ENCODE data around the gene PPP2R5C. TPM values are rescaled to one million over a fixed set of nuclear protein-coding genes. Genes with fewer than 3 reads are reported as not detected.
A peak's percentile ranks its signal among the peaks of the same experiment; 100 is the strongest.

Gene PPP2R5C
- total RNA-seq, 1 experiment from 2014 or later = 89.9 TPM

GRCh38 chr14:101947577-101947903 lies 186.0 kb downstream of the PPP2R5C start:
- CTCF ChIA-PET = interaction anchor here (1.8 kb wide), 1 partner anchor 14 kb away, joined by 13 read pairs; no protein-coding TSS in a partner anchor
- ATAC-seq = no peak
- Mint-ChIP-seq H3K9me3 (no peaks in the 10 kb centered on the region), H3K4me1 (peaks cover 24% of the 10 kb centered on the region), H3K27me3 (ENCODE audit: low read depth) (peaks cover 55% of the 10 kb centered on the region), H3K36me3 (no peaks in the 10 kb centered on the region), H3K27ac (peak overlapping the region; percentile 98), H3K4me3 (peak overlapping the region; percentile 96)
- no peak for DNase-seq (ENCODE audit: low spot score)
- POLR2A ChIA-PET = no interaction called here
- peak; percentile 17; the same call in 1 of the 2 replicates for TF ChIP-seq ARID4B (CRISPR knock-in tag; IDR thresholded peaks at IDR 0.05; ENCODE audit: borderline replicate concordance)
- TF ChIP-seq, protein P1, sequence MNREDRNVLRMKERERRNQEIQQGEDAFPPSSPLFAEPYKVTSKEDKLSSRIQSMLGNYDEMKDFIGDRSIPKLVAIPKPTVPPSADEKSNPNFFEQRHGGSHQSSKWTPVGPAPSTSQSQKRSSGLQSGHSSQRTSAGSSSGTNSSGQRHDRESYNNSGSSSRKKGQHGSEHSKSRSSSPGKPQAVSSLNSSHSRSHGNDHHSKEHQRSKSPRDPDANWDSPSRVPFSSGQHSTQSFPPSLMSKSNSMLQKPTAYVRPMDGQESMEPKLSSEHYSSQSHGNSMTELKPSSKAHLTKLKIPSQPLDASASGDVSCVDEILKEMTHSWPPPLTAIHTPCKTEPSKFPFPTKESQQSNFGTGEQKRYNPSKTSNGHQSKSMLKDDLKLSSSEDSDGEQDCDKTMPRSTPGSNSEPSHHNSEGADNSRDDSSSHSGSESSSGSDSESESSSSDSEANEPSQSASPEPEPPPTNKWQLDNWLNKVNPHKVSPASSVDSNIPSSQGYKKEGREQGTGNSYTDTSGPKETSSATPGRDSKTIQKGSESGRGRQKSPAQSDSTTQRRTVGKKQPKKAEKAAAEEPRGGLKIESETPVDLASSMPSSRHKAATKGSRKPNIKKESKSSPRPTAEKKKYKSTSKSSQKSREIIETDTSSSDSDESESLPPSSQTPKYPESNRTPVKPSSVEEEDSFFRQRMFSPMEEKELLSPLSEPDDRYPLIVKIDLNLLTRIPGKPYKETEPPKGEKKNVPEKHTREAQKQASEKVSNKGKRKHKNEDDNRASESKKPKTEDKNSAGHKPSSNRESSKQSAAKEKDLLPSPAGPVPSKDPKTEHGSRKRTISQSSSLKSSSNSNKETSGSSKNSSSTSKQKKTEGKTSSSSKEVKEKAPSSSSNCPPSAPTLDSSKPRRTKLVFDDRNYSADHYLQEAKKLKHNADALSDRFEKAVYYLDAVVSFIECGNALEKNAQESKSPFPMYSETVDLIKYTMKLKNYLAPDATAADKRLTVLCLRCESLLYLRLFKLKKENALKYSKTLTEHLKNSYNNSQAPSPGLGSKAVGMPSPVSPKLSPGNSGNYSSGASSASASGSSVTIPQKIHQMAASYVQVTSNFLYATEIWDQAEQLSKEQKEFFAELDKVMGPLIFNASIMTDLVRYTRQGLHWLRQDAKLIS (CRISPR knock-in tag; IDR thresholded peaks at IDR 0.05; ENCODE audit: borderline replicate concordance) = no peak

DNA sequence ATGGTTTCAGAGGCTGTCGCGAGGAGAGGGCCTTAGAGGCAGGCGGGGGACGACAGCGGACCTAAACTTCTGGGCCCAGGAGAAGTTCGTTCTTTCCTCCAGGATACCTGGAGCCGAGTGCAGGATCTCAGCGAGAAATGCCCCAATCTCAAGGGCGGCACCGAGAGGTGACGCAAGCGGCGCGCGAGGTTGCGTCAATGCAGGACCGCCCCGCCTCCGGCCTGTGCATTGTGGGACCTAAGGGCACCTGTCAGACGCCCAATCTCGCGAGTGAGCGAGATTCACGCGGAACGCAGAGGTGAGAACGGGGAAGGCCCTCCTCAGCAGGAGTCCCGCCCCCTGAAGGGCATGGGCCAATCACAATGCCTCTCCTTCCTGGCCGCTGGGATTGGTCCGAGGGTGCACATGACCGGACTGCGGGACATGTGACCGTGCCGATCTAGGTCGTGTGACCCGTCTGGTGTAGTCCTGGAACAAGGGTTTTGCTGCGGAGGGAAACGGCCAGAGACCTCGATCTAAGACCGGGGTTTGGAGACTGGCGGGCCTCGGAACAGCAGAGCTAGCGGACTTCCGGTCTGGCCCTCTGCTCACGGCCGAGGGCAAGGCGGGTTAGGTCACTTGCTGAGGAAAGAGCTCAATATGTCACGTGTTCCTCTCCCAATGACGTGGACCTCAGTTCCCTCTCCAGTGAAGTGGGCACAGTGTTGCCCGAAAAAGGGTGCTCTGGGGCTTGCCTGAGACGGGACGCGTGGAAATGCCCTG lies 186.6 kb downstream of the PPP2R5C start:
- ATAC-seq (peak; percentile 96), DNase-seq (ENCODE audit: low spot score) (peak; percentile 100)
- H3K9me3 Mint-ChIP-seq = no peaks in the 10 kb centered on the region
- H3K4me1 Mint-ChIP-seq = peaks cover 24% of the 10 kb centered on the region
- H3K27ac Mint-ChIP-seq = peak overlapping the region; percentile 99
- peaks cover 50% of the 10 kb centered on the region for H3K27me3 Mint-ChIP-seq (ENCODE audit: low read depth)
- H3K4me3 Mint-ChIP-seq = peak overlapping the region; percentile 96
- CTCF ChIA-PET = interaction anchor here (0.5 to 2.1 kb wide), 8 partner anchors 14 to 241 kb away, joined by 3 to 13 read pairs (median 4); no protein-coding TSS in a partner anchor
- POLR2A ChIA-PET = interaction anchor here (0.6 kb wide), 2 partner anchors 188 to 358 kb away, joined by 3 to 6 read pairs; no protein-coding TSS in a partner anchor
- no peaks in the 10 kb centered on the region for H3K36me3 Mint-ChIP-seq
- TF ChIP-seq, protein P2, sequence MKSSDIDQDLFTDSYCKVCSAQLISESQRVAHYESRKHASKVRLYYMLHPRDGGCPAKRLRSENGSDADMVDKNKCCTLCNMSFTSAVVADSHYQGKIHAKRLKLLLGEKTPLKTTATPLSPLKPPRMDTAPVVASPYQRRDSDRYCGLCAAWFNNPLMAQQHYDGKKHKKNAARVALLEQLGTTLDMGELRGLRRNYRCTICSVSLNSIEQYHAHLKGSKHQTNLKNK (CRISPR knock-in tag; IDR thresholded peaks at IDR 0.05) = no peak
- TF ChIP-seq, protein P3, sequence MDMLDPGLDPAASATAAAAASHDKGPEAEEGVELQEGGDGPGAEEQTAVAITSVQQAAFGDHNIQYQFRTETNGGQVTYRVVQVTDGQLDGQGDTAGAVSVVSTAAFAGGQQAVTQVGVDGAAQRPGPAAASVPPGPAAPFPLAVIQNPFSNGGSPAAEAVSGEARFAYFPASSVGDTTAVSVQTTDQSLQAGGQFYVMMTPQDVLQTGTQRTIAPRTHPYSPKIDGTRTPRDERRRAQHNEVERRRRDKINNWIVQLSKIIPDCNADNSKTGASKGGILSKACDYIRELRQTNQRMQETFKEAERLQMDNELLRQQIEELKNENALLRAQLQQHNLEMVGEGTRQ (CRISPR knock-in tag; IDR thresholded peaks at IDR 0.05) = peak; percentile 100
- no peak; the same call in 1 of the 2 replicates for TF ChIP-seq ARID4B (CRISPR knock-in tag; IDR thresholded peaks at IDR 0.05; ENCODE audit: borderline replicate concordance)
- TF ChIP-seq TP53 (CRISPR knock-in tag; IDR thresholded peaks at IDR 0.05) = no peak
- no peak for TF ChIP-seq ZNF219 (CRISPR knock-in tag; IDR thresholded peaks at IDR 0.05; ENCODE audit: borderline replicate concordance)
- TF ChIP-seq CTCF (IDR thresholded peaks at IDR 0.05) = no peak
- TF ChIP-seq, protein P1 (CRISPR knock-in tag; IDR thresholded peaks at IDR 0.05; ENCODE audit: borderline replicate concordance) = 0 out of 2 replicates have a peak, but pooled peaks have one; percentile 27
- no peak for TF ChIP-seq EMX1 (CRISPR knock-in tag; IDR thresholded peaks at IDR 0.05)
- TF ChIP-seq OVOL2 (CRISPR knock-in tag; IDR thresholded peaks at IDR 0.05; ENCODE audit: borderline replicate concordance) = no peak
- peak; percentile 97 for TF ChIP-seq CREM (CRISPR knock-in tag; IDR thresholded peaks at IDR 0.05)
- TF ChIP-seq ZBTB21 (CRISPR knock-in tag; IDR thresholded peaks at IDR 0.05; ENCODE audit: borderline replicate concordance) = peak; percentile 75; the same call in 1 of the 2 replicates

All from WTC11 (cell line).